Brain microvascular endothelial cell (primary cell): Measurements from ENCODE around the gene KDM6B.
A peak's percentile ranks its signal among the peaks of the same experiment; 100 is the strongest.

Experiments
- DNase-seq: peaks from one replicate; pipeline ENCODE4 v3.0.0-alpha.2; 2020
- H3K27ac ChIP-seq: fragments of 250-450 bp; sonication (Bioruptor Pico); 2 replicates; pipeline ENCODE4 v1.5.1; 2020; ENCODE audit warnings: mild to moderate bottlenecking, moderate library complexity
- H3K27me3 ChIP-seq: fragments of 250-450 bp; sonication (Bioruptor Pico); replicated peaks from 2 replicates; pipeline ENCODE4 v1.5.1; 2020; ENCODE audit warnings: mild to moderate bottlenecking
- H3K36me3 ChIP-seq: fragments of 250-450 bp; sonication (Bioruptor Pico); replicated peaks from 2 replicates; pipeline ENCODE4 v1.5.1; 2020; ENCODE audit warnings: mild to moderate bottlenecking
- H3K4me3 ChIP-seq: 2 replicates; pipeline ENCODE4 v1.5.1; 2011; ENCODE audit warnings: low read depth, mild to moderate bottlenecking, control low read depth, low read length, moderate library complexity
- in situ Hi-C: cut with HindIII; loops from 2 replicates; pipeline ENCODE4 v1.10.0; 2017; ENCODE audit warnings: low sequenced_read_pairs, low pct_ligation_motif_present
- TF ChIP-seq, protein P1 (sequence below): IDR thresholded peaks from 2 replicates; pipeline ENCODE4 v1.5.1; 2011; ENCODE audit warnings: low read depth, mild to moderate bottlenecking, moderate library complexity, low read length, control low read depth, inconsistent platforms; ENCODE audit errors: missing control alignments

The KDM6B gene

DNA sequence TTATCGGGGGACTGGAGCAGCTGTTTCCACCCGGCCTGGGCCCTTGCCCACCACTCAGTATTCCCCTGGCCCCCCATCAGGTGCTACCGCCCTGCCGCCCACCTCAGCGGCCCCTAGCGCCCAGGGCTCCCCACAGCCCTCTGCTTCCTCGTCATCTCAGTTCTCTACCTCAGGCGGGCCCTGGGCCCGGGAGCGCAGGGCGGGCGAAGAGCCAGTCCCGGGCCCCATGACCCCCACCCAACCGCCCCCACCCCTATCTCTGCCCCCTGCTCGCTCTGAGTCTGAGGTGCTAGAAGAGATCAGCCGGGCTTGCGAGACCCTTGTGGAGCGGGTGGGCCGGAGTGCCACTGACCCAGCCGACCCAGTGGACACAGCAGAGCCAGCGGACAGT is 14.7 kb downstream of the KDM6B start:
- in situ Hi-C loops: no loop called here
- Histone ChIP-seq H3K36me3 (peaks cover 50% of the 10 kb centered on the region), H3K4me3 (no peak overlapping the region), H3K27me3 (no peaks in the 10 kb centered on the region), H3K27ac (no peak overlapping the region)
- no peak for DNase-seq
- TF ChIP-seq, protein P1, sequence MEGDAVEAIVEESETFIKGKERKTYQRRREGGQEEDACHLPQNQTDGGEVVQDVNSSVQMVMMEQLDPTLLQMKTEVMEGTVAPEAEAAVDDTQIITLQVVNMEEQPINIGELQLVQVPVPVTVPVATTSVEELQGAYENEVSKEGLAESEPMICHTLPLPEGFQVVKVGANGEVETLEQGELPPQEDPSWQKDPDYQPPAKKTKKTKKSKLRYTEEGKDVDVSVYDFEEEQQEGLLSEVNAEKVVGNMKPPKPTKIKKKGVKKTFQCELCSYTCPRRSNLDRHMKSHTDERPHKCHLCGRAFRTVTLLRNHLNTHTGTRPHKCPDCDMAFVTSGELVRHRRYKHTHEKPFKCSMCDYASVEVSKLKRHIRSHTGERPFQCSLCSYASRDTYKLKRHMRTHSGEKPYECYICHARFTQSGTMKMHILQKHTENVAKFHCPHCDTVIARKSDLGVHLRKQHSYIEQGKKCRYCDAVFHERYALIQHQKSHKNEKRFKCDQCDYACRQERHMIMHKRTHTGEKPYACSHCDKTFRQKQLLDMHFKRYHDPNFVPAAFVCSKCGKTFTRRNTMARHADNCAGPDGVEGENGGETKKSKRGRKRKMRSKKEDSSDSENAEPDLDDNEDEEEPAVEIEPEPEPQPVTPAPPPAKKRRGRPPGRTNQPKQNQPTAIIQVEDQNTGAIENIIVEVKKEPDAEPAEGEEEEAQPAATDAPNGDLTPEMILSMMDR: no peak

- Histone ChIP-seq H3K4me3 (no peak overlapping the region), H3K27me3 (no peaks in the 10 kb centered on the region), H3K27ac (no peak overlapping the region), H3K36me3 (peaks cover 50% of the 10 kb centered on the region)
- in situ Hi-C loops: no loop called here
- DNase-seq: no peak
- TF ChIP-seq, protein P1: no peak
These were observed 15.2 kb downstream of the KDM6B start for GRCh38 chr17:7849130-7849750.

GRCh38 chr17:7849751-7850504 is 15.9 kb downstream of the KDM6B start:
- TF ChIP-seq, protein P1: no peak
- DNase-seq: no peak
- in situ Hi-C loops: no loop called here
- Histone ChIP-seq H3K4me3 (no peak overlapping the region), H3K27me3 (no peaks in the 10 kb centered on the region), H3K36me3 (peaks cover 50% of the 10 kb centered on the region), H3K27ac (no peak overlapping the region)

GRCh38 chr17:7850701-7851437 is 16.9 kb downstream of the KDM6B start:
- TF ChIP-seq, protein P1: no peak
- Histone ChIP-seq H3K4me3 (no peak overlapping the region), H3K27ac (no peak overlapping the region), H3K36me3 (peaks cover 50% of the 10 kb centered on the region), H3K27me3 (no peaks in the 10 kb centered on the region)
- no peak for DNase-seq
- in situ Hi-C loops: no loop called here

DNA sequence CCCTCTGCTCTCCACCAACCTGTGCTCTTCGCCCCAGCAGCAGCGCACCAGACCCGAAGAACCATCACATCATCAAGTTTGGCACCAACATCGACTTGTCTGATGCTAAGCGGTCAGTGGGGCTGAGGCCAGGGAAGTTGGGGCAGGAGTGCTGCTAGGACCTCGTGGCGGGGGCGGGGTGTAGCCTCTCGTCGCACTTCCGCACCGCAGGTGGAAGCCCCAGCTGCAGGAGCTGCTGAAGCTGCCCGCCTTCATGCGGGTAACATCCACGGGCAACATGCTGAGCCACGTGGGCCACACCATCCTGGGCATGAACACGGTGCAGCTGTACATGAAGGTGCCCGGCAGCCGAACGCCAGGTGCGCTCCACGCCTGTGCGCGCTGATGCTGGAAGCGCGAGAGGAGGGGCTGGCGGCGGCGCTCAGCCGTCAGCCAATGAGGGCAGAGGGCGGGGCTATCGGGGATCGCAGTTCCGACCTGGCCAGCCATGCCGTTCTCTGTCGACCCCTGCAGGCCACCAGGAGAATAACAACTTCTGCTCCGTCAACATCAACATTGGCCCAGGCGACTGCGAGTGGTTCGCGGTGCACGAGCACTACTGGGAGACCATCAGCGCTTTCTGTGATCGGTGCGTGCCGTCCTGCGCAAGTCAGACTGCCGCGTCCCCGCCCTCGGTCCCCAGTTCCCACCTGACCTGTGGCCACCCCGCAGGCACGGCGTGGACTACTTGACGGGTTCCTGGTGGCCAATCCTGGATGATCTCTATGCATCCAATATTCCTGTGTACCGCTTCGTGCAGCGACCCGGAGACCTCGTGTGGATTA is 17.6 kb downstream of the KDM6B start:
- Histone ChIP-seq H3K27ac (no peak overlapping the region), H3K36me3 (peaks cover 50% of the 10 kb centered on the region), H3K4me3 (no peak overlapping the region), H3K27me3 (no peaks in the 10 kb centered on the region)
- TF ChIP-seq, protein P1: peak; percentile 92
- in situ Hi-C loops: no loop called here
- peak; percentile 65 for DNase-seq
